ENCODE results near the gene MYEF2.

MYEF2 gene

DNA sequence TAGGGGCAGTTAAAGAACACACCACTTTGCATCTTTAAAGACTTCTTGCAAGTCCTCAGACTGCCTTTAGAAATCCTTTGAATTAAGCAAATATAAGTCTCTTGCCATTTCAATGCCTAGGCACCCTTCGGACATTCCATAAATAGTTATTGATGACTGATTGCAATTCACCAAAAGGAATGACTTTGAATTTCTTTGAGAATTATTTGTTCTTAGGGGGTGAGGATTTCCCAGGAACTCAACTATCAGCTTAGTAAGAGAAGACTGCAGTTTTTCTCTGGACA, 495 bp upstream of the MYEF2 start:
- Mint-ChIP-seq H3K9me3 (no peaks in the 10 kb centered on the region), H3K36me3 (ENCODE audit: insufficient read depth) (no peaks in the 10 kb centered on the region)

DNA sequence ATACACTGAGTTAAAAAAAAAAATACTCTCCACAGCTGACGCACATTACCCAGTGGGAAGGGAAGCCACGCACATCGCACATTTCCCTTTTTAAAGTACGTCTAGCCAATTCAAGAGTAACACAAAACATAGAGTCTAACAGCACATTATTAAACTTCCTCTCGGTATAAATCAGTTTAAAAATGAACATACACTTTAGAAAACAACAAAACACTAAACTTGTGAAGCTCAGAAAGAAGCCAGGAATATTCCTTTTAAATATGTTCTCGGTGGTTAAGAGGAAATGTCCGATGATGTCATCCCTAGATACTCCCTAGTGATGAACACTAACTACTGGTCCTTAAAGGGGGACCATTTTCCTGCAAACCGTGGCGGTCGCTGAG, 721 bp downstream of the MYEF2 start:
- peak overlapping the region; percentile 77 to 86 for H3K4me3 Mint-ChIP-seq
- no peaks in the 10 kb centered on the region for H3K36me3 Mint-ChIP-seq (ENCODE audit: insufficient read depth)
- peak in 1 of 3 experiments; percentile 1 for DNase-seq
- peaks cover 20 to 22% of the 10 kb centered on the region in 2 donors for H3K27me3 Mint-ChIP-seq
- H3K27ac Mint-ChIP-seq: peak overlapping the region; percentile 85 to 91
- peaks cover 0 to 2% of the 10 kb centered on the region in 2 donors for H3K9me3 Mint-ChIP-seq
- ATAC-seq (replicated peaks): peak; percentile 65
- H3K4me1 Mint-ChIP-seq (ENCODE audit: low read depth in 2 of 2): peaks cover 8% of the 10 kb centered on the region in 2 donors

More for the DNA sequence above, 495 bp upstream of the MYEF2 start:
- DNase-seq (no peak), ATAC-seq (replicated peaks) (no peak)
- Mint-ChIP-seq H3K4me1 (ENCODE audit: low read depth in 2 of 2) (peaks cover 8% of the 10 kb centered on the region in 2 donors), H3K27me3 (peaks cover 20 to 31% of the 10 kb centered on the region in 2 donors), H3K27ac (no peak overlapping the region), H3K4me3 (peak overlapping the region; percentile 40 to 48)

DNA sequence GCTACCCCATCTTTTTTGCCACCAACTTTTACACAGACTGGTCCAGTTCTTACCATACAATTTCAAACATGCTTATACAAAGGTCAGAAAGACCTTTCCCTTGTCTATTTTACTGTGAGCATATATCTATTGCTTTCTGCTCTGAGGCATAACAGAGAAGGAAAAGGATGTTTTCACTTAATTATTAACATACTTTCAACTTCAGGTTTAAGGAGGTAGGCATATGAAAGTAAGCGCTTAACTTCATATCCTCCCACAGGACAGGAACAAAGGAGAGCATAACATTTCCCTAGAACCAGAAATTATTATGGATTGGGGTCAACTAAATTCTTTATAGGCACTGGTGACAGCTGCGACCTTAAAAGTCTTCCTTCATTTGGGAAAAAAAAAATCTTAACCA, 1.1 kb downstream of the MYEF2 start:
- H3K4me3 Mint-ChIP-seq: peak overlapping the region; percentile 77 to 86
- H3K27me3 Mint-ChIP-seq: peaks cover 16 to 18% of the 10 kb centered on the region in 2 donors
- H3K4me1 Mint-ChIP-seq (ENCODE audit: low read depth in 2 of 2): peaks cover 8% of the 10 kb centered on the region in 2 donors
- ATAC-seq (replicated peaks) (no peak), DNase-seq (no peak)
- no peaks in the 10 kb centered on the region for H3K36me3 Mint-ChIP-seq (ENCODE audit: insufficient read depth)
- peak overlapping the region; percentile 85 to 91 for H3K27ac Mint-ChIP-seq
- H3K9me3 Mint-ChIP-seq: peaks cover 0 to 2% of the 10 kb centered on the region in 2 donors

DNA sequence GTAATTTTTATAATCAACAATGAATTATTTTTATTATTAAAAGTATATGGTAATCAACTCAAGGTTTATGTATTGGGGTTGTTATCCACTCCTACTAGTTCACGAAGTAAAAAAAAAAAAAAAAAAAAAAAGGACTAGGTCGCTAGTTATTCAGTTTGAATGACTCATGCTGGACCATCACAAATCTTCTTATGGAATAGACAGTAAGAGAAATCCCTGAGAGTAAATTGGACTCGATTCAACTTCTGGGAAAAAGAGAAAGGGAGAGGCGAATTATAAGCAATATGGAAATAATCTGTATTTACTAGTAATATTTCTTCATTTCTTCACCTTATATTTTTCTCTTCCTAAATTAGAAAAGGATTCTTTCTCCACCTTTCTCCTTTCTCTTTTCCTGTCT, 2.0 kb downstream of the MYEF2 start:
- H3K4me3 Mint-ChIP-seq: no peak overlapping the region
- DNase-seq (no peak), ATAC-seq (replicated peaks) (no peak)
- no peak overlapping the region for H3K27ac Mint-ChIP-seq
- H3K9me3 Mint-ChIP-seq: peaks cover 0 to 2% of the 10 kb centered on the region in 2 donors
- peaks cover 8% of the 10 kb centered on the region in 2 donors for H3K4me1 Mint-ChIP-seq (ENCODE audit: low read depth in 2 of 2)
- H3K27me3 Mint-ChIP-seq: peaks cover 14 to 17% of the 10 kb centered on the region in 2 donors
- no peaks in the 10 kb centered on the region for H3K36me3 Mint-ChIP-seq (ENCODE audit: insufficient read depth)

DNA sequence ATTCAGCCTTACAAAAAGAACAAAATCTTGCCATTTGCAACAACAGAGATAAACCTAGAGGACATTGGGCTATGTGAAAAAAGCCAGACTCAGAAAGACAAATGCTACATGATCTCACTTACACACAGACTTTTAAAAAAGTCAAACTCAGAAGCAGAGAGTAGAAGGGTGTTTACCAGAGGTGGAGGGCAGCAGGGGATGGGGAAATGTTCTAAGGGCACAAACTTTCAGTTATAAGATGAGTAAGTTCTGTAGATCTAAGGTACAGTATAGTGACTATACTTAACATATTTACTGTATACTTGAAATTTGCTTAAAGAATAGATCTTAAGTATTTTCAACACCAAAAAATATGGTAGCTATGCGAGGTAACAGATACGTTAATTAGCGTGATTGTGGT, 3.0 kb downstream of the MYEF2 start:
- H3K27me3 Mint-ChIP-seq: peaks cover 12 to 14% of the 10 kb centered on the region in 2 donors
- H3K9me3 Mint-ChIP-seq: peaks cover 0 to 2% of the 10 kb centered on the region in 2 donors
- no peak overlapping the region for H3K4me3 Mint-ChIP-seq
- H3K4me1 Mint-ChIP-seq (ENCODE audit: low read depth in 2 of 2): peaks cover 8% of the 10 kb centered on the region in 2 donors
- no peak overlapping the region for H3K27ac Mint-ChIP-seq
- ATAC-seq (replicated peaks) (no peak), DNase-seq (no peak)
- H3K36me3 Mint-ChIP-seq (ENCODE audit: insufficient read depth): no peaks in the 10 kb centered on the region

DNA sequence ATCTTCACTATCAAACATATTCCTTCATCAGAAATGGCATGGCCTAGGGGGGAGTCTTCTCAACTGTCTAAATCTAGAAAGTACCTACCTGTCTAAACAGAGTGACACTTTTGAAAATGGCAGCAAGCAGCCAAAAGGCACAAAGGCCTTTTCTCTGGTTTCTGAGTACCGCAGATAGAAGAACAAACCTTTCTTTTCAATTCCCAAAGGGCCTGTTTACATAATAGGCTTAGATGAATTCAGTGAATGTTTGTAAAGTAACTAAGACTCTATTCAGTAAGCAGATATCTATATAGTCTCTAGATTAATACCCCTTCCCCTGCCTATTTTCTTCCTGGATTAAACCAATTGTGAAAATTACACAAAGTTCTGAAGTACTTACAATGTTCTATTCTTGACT, 7.1 kb downstream of the MYEF2 start:
- no peak for ATAC-seq (replicated peaks)
- H3K27me3 Mint-ChIP-seq: no peaks in the 10 kb centered on the region
- H3K36me3 Mint-ChIP-seq (ENCODE audit: insufficient read depth): peaks cover 6% of the 10 kb centered on the region
- no peak overlapping the region for H3K27ac Mint-ChIP-seq
- peaks cover 0 to 2% of the 10 kb centered on the region in 2 donors for H3K9me3 Mint-ChIP-seq
- DNase-seq: no peak
- no peak overlapping the region for H3K4me3 Mint-ChIP-seq
- peaks cover 0 to 2% of the 10 kb centered on the region in 2 donors for H3K4me1 Mint-ChIP-seq (ENCODE audit: low read depth in 2 of 2)

DNA sequence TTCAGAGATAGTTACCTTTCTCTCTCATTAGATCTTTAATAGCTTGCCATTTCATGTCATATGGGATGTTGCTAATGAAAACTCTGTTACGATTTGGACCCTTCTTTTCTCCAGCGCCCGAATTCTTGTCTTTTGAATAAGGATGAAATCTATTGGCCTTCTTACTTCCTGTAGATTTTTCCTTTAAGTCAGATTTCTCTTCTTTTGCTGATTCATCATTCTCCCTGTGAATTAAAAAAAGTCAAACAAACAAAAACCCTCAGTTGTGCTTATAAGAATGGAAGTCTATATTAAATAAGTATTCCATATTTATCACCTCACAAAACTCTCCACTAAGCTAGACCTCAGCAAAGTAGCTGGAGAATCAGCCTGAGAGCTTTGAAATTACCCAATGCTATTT, 9.5 kb downstream of the MYEF2 start:
- ATAC-seq (replicated peaks): no peak
- peaks cover 0 to 2% of the 10 kb centered on the region in 2 donors for H3K9me3 Mint-ChIP-seq
- DNase-seq: no peak
- H3K27me3 Mint-ChIP-seq: no peaks in the 10 kb centered on the region
- no peak overlapping the region for H3K27ac Mint-ChIP-seq
- peaks cover 8% of the 10 kb centered on the region for H3K36me3 Mint-ChIP-seq (ENCODE audit: insufficient read depth)
- no peaks in the 10 kb centered on the region for H3K4me1 Mint-ChIP-seq (ENCODE audit: low read depth in 2 of 2)
- no peak overlapping the region for H3K4me3 Mint-ChIP-seq

DNA sequence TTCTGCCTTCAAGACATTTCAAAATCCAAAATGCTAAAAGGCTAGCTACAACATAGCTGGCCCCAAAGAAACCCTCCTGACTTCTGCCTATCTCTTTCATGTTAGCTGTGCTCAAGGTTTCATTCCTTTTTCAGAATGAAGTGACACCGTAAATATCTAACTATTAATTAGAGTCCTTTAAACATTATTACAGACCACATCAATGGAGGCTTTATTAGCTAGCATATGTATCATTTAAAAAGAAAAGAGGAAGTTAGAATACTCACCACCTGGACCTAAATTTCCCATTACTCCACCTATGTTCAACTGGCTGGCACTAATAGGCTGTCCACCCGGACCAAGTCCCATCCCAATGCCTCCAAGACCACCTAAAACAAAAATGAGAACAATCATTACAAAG, 24.6 kb downstream of the MYEF2 start:
- peaks cover 15% of the 10 kb centered on the region for H3K36me3 Mint-ChIP-seq (ENCODE audit: insufficient read depth)
- H3K27ac Mint-ChIP-seq: no peak overlapping the region
- H3K9me3 Mint-ChIP-seq: no peaks in the 10 kb centered on the region

DNA sequence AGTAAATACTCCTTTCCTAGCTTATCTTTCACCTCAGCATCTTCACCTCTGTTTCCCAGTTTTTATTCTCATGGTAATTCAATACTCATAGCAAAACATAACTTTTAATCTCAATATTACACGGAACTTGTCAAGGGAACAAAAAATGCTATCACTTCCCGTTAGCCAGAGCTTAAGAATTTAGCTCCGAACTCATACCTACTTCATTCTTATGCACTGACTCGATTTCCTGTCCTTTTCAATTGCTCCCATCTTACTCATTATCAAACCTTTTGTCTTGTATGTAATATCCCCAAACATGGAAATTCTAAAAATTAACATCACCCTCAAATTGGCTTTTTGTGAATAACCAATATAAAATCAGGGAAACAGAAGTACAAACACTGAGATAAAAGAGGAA, 28.2 kb downstream of the MYEF2 start:
- Mint-ChIP-seq H3K27me3 (no peaks in the 10 kb centered on the region), H3K4me3 (no peak overlapping the region), H3K27ac (no peak overlapping the region), H3K4me1 (ENCODE audit: low read depth in 2 of 2) (no peaks in the 10 kb centered on the region), H3K36me3 (ENCODE audit: insufficient read depth) (peaks cover 9% of the 10 kb centered on the region), H3K9me3 (no peaks in the 10 kb centered on the region)
- DNase-seq (no peak), ATAC-seq (replicated peaks) (no peak)

More for the DNA sequence above, 24.6 kb downstream of the MYEF2 start:
- H3K4me1 Mint-ChIP-seq (ENCODE audit: low read depth in 2 of 2): no peaks in the 10 kb centered on the region
- no peak overlapping the region for H3K4me3 Mint-ChIP-seq
- no peak for DNase-seq
- no peak for ATAC-seq (replicated peaks)
- H3K27me3 Mint-ChIP-seq: no peaks in the 10 kb centered on the region

DNA sequence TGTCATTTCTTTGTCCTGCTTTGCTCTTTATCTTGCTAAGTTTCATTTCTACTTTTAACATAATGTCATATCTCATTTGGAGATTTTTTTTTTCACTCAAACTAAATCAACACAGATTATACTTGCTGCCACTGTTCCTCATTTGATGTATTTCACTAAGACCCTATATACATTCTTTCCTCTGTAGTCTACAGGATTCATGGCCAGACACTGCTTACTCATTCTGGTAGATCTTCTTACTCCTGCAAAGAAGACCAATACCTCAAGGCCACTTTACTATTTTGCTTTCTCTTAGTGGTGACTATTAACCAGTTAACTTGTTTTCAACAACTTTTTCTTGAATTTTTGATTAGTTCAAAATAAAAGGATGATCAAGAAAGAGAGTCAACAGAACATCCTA, 30.7 kb downstream of the MYEF2 start:
- DNase-seq: no peak
- Mint-ChIP-seq H3K27ac (no peak overlapping the region), H3K36me3 (ENCODE audit: insufficient read depth) (peaks cover 7% of the 10 kb centered on the region), H3K4me1 (ENCODE audit: low read depth in 2 of 2) (no peaks in the 10 kb centered on the region), H3K27me3 (no peaks in the 10 kb centered on the region), H3K4me3 (no peak overlapping the region), H3K9me3 (no peaks in the 10 kb centered on the region)
- ATAC-seq (replicated peaks): no peak

DNA sequence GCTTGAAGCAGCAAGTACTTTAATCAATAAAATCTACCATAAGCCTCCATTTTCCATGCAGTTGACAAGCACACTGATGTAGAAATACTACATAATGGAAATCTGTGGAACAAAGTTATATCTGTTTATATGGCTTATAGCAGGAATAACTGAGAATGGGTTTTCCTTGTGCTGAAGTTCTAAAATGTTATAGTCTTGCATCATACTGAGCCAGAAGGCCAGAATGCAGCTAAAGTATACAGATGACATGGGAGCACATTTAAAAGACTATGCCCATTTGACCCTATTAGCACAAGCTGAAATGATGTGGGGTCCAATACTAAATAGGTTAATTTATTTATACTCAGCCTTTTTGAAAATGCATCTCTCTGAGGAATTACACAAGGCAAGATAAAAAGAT, 32.2 kb downstream of the MYEF2 start:
- H3K36me3 Mint-ChIP-seq (ENCODE audit: insufficient read depth): peaks cover 5% of the 10 kb centered on the region
- DNase-seq (no peak), ATAC-seq (replicated peaks) (no peak)
- H3K4me3 Mint-ChIP-seq: no peak overlapping the region
- H3K27me3 Mint-ChIP-seq: no peaks in the 10 kb centered on the region
- H3K27ac Mint-ChIP-seq: no peak overlapping the region
- no peaks in the 10 kb centered on the region for H3K9me3 Mint-ChIP-seq
- no peaks in the 10 kb centered on the region for H3K4me1 Mint-ChIP-seq (ENCODE audit: low read depth in 2 of 2)

DNA sequence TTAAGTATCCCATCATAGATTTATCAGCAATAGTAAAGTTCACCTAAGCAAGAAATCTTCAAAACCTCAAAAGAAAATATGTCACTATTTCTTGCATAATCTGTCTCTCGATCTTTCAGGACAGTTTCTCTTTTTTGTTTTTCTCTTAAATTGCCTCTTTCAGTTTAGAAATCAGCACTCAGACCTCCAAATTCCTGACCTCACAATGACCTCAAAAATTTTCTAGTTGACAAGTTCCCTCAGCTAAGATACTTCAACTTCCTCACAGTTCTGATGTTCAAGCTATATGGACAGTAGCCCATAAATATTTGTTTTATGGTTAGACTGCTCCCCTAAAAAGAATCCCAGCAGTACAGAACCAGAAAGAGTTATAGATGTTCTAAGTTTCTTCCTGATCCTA, 33.2 kb downstream of the MYEF2 start:
- H3K4me1 Mint-ChIP-seq (ENCODE audit: low read depth in 2 of 2): no peaks in the 10 kb centered on the region
- DNase-seq (no peak), ATAC-seq (replicated peaks) (no peak)
- H3K27ac Mint-ChIP-seq: no peak overlapping the region
- no peak overlapping the region for H3K4me3 Mint-ChIP-seq
- H3K36me3 Mint-ChIP-seq (ENCODE audit: insufficient read depth): peaks cover 5% of the 10 kb centered on the region
- no peaks in the 10 kb centered on the region for H3K9me3 Mint-ChIP-seq
- H3K27me3 Mint-ChIP-seq: no peaks in the 10 kb centered on the region

DNA sequence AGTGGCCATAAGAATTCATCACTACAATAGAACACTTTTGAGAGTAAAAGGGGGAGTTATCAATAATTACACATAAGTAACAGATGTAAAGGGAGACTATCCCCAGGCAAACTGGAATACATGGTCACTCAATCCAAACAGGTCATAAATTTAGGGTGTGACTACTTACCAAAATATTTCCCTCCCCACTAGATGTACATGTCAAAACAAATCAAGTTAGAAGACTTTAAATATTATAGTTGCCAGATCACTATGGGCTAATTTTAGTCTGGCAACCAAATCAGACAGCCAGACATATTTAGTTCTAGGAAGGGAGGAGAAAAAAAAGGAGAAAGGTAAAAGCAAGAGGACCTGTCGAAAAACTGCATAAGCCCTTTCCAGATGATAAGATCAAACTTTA, 34.2 kb downstream of the MYEF2 start:
- Mint-ChIP-seq H3K27ac (no peak overlapping the region), H3K9me3 (no peaks in the 10 kb centered on the region), H3K27me3 (no peaks in the 10 kb centered on the region), H3K36me3 (ENCODE audit: insufficient read depth) (peaks cover 5% of the 10 kb centered on the region), H3K4me1 (ENCODE audit: low read depth in 2 of 2) (no peaks in the 10 kb centered on the region), H3K4me3 (no peak overlapping the region)
- no peak for DNase-seq
- no peak for ATAC-seq (replicated peaks)

DNA sequence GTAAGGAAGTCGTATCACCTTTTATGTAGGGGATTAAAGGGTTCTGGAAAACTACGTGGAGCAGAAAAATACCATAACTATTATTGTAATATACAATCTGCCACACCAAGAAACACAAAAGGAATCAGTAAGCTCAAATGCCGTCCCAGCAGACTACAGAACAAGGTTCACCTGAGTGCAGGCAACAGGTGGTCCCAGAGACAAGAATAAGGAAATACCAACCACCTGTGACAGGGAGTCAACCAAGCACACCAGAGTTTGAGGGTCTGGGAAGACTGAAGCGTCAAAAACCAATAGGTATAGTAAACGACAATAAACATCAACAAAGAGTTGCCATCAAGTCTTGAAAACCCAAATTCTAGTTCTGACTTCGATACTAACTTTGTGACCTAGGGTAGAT, 45.2 kb downstream of the MYEF2 start:
- Mint-ChIP-seq H3K9me3 (no peaks in the 10 kb centered on the region), H3K4me3 (no peak overlapping the region), H3K27me3 (no peaks in the 10 kb centered on the region), H3K4me1 (ENCODE audit: low read depth in 2 of 2) (no peaks in the 10 kb centered on the region), H3K27ac (no peak overlapping the region), H3K36me3 (ENCODE audit: insufficient read depth) (no peaks in the 10 kb centered on the region)
- ATAC-seq (replicated peaks) (no peak), DNase-seq (no peak)

DNA sequence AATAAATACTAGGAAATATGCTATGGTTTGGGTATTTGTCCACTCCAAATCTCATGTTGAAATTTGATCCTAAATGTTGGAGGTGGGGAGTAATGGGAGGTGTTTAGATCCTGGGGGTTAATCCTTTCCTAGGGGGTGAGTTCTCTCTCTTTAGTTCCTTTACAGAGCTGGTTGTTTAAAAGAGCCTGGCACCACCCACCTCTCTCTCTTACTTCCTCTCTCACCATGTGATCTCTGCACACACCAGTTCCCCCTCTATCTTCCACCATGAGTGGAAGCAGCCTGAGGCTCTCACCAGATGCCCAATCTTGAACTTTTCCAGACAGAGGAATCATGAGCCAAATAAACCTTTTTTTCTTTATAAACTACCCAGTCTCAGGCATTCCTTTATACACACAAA, 46.8 kb downstream of the MYEF2 start:
- Mint-ChIP-seq H3K27me3 (peaks cover 2 to 8% of the 10 kb centered on the region in 2 donors), H3K36me3 (ENCODE audit: insufficient read depth) (no peaks in the 10 kb centered on the region), H3K27ac (no peak overlapping the region), H3K4me3 (no peak overlapping the region), H3K9me3 (no peaks in the 10 kb centered on the region), H3K4me1 (ENCODE audit: low read depth in 2 of 2) (no peaks in the 10 kb centered on the region)
- DNase-seq (no peak), ATAC-seq (replicated peaks) (no peak)

Measured in effector memory CD8-positive, alpha-beta T cell (primary cell).